Uterine smooth muscle cell (primary cell): Measurements from ENCODE around the gene GTPBP3. TPM values are rescaled to one million over a fixed set of nuclear protein-coding genes. Genes with fewer than 3 reads are reported as not detected.

Experiments used
- total RNA-seq: library from RNA; depleted of rRNA; stranded (reverse); fragments of >200 nt; gene quantifications from 2 replicates; pipeline ENCODE4 v1.2.3, GENCODE V29; 2014

GTPBP3 gene, protein sequence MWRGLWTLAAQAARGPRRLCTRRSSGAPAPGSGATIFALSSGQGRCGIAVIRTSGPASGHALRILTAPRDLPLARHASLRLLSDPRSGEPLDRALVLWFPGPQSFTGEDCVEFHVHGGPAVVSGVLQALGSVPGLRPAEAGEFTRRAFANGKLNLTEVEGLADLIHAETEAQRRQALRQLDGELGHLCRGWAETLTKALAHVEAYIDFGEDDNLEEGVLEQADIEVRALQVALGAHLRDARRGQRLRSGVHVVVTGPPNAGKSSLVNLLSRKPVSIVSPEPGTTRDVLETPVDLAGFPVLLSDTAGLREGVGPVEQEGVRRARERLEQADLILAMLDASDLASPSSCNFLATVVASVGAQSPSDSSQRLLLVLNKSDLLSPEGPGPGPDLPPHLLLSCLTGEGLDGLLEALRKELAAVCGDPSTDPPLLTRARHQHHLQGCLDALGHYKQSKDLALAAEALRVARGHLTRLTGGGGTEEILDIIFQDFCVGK
- 16.9 and 27.0 TPM in 2 replicates for total RNA-seq

DNA sequence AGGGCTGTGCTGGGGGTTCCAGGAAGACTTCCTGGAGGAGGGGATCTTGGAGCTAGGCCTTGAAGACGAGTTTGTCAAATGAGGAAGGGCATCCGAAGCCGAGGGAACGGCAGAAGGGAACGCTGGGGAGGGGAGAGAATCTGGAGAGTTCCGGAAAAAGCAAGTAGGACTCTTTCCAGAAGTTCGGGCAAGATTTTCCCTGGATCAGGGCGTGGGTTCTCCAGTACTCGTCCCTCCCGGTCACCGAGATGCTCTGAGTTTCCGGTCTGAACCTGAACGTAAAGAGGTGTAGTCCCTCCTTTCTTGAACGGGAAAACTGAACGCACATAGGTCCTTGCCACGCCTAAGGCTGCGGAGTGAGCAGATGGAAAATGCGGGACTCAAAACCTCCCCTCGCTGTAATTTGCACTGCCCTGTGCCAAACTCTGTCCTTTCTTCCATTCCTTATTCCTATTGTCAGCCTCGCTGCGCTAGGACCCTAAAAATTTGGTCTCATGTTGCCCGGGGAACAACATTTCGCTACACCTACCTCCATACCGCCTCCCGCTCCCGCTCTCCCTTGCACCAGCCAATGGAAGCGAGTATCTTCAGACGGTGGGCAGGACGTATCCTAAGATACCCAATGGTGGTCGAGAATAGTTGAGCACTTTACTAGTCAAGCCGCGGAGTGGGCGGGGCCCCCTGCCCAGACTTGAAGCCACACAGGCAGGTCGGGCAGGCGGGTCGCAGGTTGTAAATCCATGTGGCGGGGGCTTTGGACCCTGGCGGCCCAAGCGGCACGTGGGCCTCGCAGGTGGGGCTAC is at the start of gene GTPBP3:
TSS of gene GTPBP3 (plus strand) at position 682 of the 803 bp plus-strand sequence. CDS start at position 741, 59 bp downstream.

DNA sequence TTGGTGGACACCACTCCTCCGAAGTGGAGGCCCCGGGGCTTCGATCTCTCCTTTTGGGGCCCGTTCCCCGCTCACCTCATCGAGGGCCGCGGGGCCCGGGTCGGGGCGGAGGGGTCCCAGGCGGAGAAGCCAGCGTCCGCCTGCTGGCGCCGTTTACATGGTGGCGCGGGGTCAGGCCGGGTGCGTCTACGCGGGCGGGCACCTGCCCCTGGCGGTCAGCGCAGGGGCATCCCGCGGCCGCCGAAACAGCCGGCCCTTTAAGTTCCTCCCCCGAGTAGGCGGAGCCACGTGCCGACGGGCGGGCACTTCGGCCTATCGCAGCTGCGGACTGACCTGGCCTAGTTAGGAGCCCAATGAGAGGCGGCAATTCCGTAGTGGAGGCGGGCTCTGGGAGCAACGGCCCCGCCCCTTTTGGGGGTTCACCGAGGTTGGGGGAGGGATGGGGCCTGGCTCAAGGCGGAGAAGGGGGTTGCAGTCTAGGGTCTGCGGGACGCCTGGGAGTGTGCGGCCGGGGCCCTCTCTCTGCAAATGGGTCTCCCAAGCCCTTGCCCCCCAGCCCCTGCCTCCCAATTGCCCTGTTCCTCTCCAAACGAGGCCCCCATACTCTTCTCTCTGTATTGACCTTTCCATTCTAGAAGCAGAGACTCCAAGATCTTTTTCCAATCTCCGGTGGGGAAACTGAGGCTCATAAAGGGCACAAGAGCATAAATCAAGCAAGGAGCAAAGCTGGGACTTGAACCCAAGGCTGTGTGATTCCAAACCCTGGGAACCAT is 34.0 kb upstream of the GTPBP3 start, which contains the start of gene ABHD8:
TSS of gene ABHD8 (minus strand) at position 259 of the 773 bp plus-strand sequence. CDS start 1,809 bp downstream, outside the sequence.

DNA sequence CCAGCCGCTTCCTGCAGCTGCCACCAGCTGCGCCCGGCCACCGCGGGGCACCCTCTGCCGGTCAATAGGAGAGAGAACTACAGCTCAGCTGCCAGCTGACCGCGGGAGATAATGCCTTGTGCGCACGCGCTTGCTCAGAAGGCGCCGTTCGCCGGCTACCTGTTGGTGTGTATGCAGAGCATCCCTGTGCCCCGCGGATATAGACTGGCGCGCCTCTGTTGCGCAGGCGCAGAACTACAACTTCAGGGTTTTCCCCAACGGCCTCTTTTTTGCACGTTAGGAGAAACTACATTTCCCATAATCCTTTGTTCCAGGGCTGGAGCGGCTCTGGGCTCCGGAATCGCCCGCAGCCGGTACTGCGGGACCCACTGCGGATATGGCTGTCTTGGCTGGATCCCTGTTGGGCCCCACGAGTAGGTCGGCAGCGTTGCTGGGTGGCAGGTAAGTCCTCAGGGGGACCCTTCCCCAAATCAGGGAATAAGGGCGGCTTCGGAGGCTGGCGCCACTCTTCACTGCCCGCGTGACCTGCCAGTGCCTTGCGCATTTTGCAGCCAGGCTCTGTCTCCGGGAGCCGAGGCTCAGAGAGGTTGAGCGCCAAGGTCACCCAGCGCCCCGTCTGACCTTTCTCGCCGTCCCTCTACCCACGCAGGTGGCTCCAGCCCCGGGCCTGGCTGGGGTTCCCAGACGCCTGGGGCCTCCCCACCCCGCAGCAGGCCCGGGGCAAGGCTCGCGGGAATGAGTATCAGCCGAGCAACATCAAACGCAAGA is 31.7 kb upstream of the GTPBP3 start, which contains the start of gene MRPL34:
TSS of gene MRPL34 (plus strand) at position 356 of the 768 bp plus-strand sequence. CDS start at position 377, 21 bp downstream.

DNA sequence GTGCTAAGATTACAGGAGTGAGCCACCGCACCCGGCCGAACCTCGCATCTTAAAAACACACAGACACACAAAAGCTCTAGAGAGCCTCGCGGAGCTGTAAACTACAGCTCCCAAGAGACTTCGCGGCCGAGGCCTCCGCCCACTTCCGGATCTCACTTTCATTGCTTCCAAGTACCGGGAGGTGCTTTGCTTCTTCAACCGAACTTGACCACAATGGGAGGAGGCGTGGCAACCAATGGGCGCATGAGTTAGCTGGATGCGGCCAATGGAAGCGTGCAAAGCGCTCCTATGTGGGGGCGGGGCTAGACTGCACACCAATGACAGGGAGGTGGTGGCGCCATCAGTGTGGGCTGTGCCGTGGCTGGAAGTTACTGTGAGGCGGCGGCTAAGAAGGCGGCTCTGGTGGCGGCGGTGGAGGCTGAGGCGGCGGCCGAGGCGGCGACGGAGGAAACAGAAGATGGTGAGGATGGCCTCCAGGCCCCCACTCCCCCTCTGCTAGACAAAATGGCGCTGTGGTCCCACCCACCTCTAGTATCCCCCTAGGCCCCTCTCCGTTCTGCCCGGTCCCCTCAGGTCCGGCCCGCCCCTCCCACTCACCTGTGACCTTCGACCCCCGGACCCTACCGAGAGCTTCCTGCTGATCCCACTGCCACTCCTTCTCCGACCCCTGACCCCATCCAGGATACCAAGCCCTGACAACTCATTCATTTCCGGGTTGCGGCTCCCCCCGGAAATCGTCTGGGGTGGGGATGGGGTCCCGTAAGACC is 28.0 kb upstream of the GTPBP3 start, which contains the start of gene DDA1:
TSS of gene DDA1 (plus strand) at position 366 of the 767 bp plus-strand sequence. CDS start at position 458, 92 bp downstream.

DNA sequence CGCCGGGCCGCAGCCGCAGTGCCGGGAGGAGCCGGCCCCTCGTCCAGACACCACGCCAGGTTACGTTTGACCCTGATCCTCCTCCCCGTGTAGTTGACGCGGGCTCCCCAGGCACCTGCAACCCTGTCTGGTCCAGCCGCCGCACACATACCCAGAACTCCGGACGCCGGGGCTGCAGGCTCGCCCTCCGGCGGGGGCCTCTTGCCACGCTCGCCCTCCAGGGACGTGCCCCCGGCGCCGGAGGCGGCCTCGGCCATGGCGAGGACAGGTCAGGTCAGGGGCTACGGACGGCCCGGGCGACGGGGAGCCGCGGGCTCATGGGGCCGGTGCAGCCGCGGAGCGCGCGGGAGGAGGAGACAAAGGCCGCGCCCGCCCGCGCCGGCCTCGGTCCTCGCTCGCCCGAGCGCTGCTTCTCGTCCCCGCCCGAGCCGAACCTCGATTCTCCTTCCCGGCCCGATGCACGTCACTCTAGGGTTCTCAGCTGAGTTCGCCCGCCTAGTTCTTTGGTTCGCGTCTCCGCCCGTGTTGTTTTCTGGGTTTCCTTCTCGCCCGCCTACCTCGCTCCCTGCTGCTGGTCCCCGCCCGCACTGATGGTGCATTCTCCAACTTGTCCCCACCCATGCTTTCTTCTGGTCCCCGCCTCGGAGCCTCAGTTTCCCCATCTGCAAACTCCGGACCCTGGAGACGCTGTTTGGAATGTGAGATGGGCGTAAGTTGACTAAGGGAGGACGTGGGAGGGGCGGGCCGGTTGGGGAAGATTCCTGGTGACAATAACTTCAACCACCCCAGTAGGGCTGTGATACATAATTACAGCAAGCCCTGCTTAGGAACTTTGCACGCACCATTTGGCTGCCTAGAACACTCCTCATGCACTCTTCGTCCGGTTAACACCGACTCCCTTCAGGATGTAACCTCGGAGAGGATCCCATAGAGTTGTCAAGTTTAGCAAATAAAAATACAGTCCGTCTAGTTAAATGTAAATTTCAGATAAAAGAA is 2.6 kb upstream of the GTPBP3 start, which contains the start of gene ANO8:
TSS of gene ANO8 (minus strand) at position 442 of the 996 bp plus-strand sequence. CDS start at position 257, 185 bp downstream.

DNA sequence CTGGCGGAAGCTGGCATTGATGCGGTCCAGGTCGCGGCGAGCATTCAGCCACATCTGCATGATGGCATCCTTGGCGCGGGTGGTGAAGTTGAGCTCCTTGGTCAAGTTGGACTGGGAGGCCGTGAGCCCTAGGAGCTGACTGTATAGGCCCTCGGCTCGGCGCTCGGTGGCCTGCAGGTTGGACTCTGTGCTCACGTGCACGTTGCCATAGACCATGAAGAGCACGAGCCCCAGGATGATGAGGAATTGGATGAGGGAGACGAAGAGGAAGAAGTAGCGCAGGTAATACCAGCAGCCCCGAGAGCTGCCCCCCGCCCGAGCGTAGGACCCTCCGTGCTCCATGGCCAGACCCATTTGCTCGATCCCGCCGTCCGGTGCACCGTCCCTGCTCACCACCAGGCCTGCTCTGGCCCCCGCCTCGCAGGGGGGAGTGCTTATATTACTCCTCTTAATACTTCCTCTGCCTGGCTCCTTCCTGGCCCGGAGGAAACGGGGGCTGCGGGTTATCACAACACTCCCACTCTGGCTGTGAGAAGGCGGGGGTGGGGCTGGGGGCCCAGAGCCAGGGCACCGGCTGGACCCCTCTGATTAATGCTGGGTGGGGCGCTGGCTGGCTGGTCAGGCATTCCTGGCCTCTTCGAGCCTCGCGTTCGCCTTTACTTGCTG is 39.7 kb downstream of the GTPBP3 start, which contains the start of gene PLVAP:
TSS of gene PLVAP (minus strand) at position 408 of the 666 bp plus-strand sequence. CDS start at position 354, 54 bp downstream.

Other genes starting within 250 kb of the GTPBP3 start
- gene USE1, start 122.2 kb upstream of the GTPBP3 start, total RNA-seq, result 20.7 and 35.5 TPM in 2 replicates
- 1.8 and 5.0 TPM in 2 replicates for gene OCEL1, start 111.3 kb upstream of the GTPBP3 start, total RNA-seq
- 48.8 and 51.2 TPM in 2 replicates for gene NR2F6, start 91.6 kb upstream of the GTPBP3 start, total RNA-seq
- gene USHBP1, start 72.8 kb upstream of the GTPBP3 start, total RNA-seq, result under 0.01 TPM in 1 of 2 replicates, not detected in the other
- 80.6 and 96.4 TPM in 2 replicates for gene BABAM1, start 70.1 kb upstream of the GTPBP3 start, total RNA-seq
- gene ANKLE1, start 55.7 kb upstream of the GTPBP3 start, total RNA-seq, result 0.44 and 1.00 TPM in 2 replicates
- gene ABHD8, start 34.1 kb upstream of the GTPBP3 start, total RNA-seq, result 10.8 and 20.4 TPM in 2 replicates
- gene MRPL34, start 31.7 kb upstream of the GTPBP3 start, total RNA-seq, result 33.4 and 35.2 TPM in 2 replicates
- 16.2 and 25.8 TPM in 2 replicates for gene DDA1, start 28.0 kb upstream of the GTPBP3 start, total RNA-seq
- gene ANO8, start 2.7 kb upstream of the GTPBP3 start, total RNA-seq, result 5.4 and 6.3 TPM in 2 replicates
- 0.22 and 0.50 TPM in 2 replicates for gene PLVAP, start 39.8 kb downstream of the GTPBP3 start, total RNA-seq
- gene CCDC194, start 56.6 kb downstream of the GTPBP3 start, total RNA-seq, result not detected in 2 replicates
- gene BST2, start 68.1 kb downstream of the GTPBP3 start, total RNA-seq, result 0.77 and 2.1 TPM in 2 replicates
- 36.7 and 38.1 TPM in 2 replicates for gene MVB12A, start 82.5 kb downstream of the GTPBP3 start, total RNA-seq
- 0.25 TPM in 1 of 2 replicates, not detected in the other for gene TMEM221, start 111.1 kb downstream of the GTPBP3 start, total RNA-seq
- not detected in 2 replicates for gene NXNL1, start 123.4 kb downstream of the GTPBP3 start, total RNA-seq
- 15.6 and 41.9 TPM in 2 replicates for gene SLC27A1, start 133.0 kb downstream of the GTPBP3 start, total RNA-seq
- gene PGLS, start 174.1 kb downstream of the GTPBP3 start, total RNA-seq, result 38.1 and 64.4 TPM in 2 replicates
- 102 and 118 TPM in 2 replicates for gene COLGALT1, start 218.1 kb downstream of the GTPBP3 start, total RNA-seq